Measurements from ENCODE around the gene MOSPD3. TPM values are rescaled to one million over a fixed set of nuclear protein-coding genes. Genes with fewer than 3 reads are reported as not detected.

Gene MOSPD3
- total and polyA plus RNA-seq, 2 of the 13 experiments (the other 11 are each of a cell fraction or from before 2014, with no cell fraction given) = 7.6 to 8.8 TPM

GRCh38 chr7:100582041-100582579 is 30.2 kb upstream of the MOSPD3 start:
- Histone ChIP-seq H3K9me3 (ENCODE audit: low read length) (no peaks in the 10 kb centered on the region), H4K20me1 (ENCODE audit: insufficient read depth, low read length) (peaks cover 8% of the 10 kb centered on the region; the same call in 1 of the 2 replicates), H3K4me2 (ENCODE audit: low read depth, low read length) (no peak overlapping the region), H3K9ac (ENCODE audit: insufficient read depth, low read depth, low read length) (no peak overlapping the region), H3K79me2 (ENCODE audit: insufficient read depth, low read length) (peaks cover 6% of the 10 kb centered on the region), H3K27ac (ENCODE audit: extremely low read length, insufficient read depth, low read length) (no peak overlapping the region), H3K27me3 (ENCODE audit: control insufficient read depth in 1 of 2, insufficient read depth in 2 of 2, low read length in 2 of 2) (no peaks in the 10 kb centered on the region; a peak in 1 of 5 replicates), H3K4me3 (replicated peaks in 1 of 3; ENCODE audit: insufficient read depth in 1 of 3, low read depth in 2 of 3, low read length in 3 of 3) (no peak overlapping the region), H3K36me3 (replicated peaks in 1 of 2; ENCODE audit: control insufficient read depth in 1 of 2, insufficient read depth in 2 of 2, low read length in 2 of 2) (peaks cover 13 to 25% of the 10 kb centered on the region in 2 experiments; a peak in 4 of 5 replicates), H3K4me1 (ENCODE audit: insufficient read depth, low read length) (peaks cover 20% of the 10 kb centered on the region), H2AFZ (ENCODE audit: low read length) (no peak overlapping the region)
- ChIA-PET POLR2A (interaction anchor here (1.6 kb wide), 1 partner anchor 10 kb away, joined by 8 read pairs; no protein-coding TSS in a partner anchor), CTCF (ENCODE audit: low intra/inter-chr PET ratio, low total read pairs) (no interaction called here)
- TF ChIP-seq MEIS2 (CRISPR knock-in tag; IDR thresholded peaks at IDR 0.05) (no peak), BCL3 (CRISPR knock-in tag; IDR thresholded peaks at IDR 0.05) (no peak), AGO1 (IDR thresholded peaks at IDR 0.05; ENCODE audit: low read depth, low read length, poor library complexity, severe bottlenecking) (peak; percentile 89), RAD51 (IDR thresholded peaks at IDR 0.05; ENCODE audit: borderline replicate concordance) (no peak), ZFY (CRISPR knock-in tag; IDR thresholded peaks at IDR 0.05) (no peak), MEF2D (CRISPR knock-in tag; IDR thresholded peaks at IDR 0.05) (no peak), BRF2 (CRISPR knock-in tag; IDR thresholded peaks at IDR 0.05) (no peak), AGO2 (optimal IDR thresholded peaks at IDR 0.05; ENCODE audit: low read depth, low read length) (peak; percentile 63)
- BruUV-seq (replicated peaks) = no TSS peak
- in situ Hi-C loops (cut with HindIII; ENCODE audit: extremely low pct_ligation_motif_present, low pct_unique_long_range_greater_than_20kb) = no loop called here
- DNase-seq (ENCODE audit: low spot score) = no peak
- no peak for ATAC-seq
- WGBS (ENCODE audit: low lambda C conversion rate) = 97% methylated on average over 16 of the region's 20 CpGs
- no peak for FAIRE-seq
- intact Hi-C loops (cut with micrococcal nuclease; ENCODE audit: unreplicated experiment) = no loop called here
